Measurements from ENCODE around the gene ENOPH1. TPM values are rescaled to one million over a fixed set of nuclear protein-coding genes. Genes with fewer than 3 reads are reported as not detected.

Gene ENOPH1
- total RNA-seq: 34.0 and 66.1 TPM in 2 replicates

GRCh38 chr4:82430193-82430963, at the start of gene ENOPH1, which contains the start of gene HNRNPDL:
TSS of gene ENOPH1 (plus strand) at chr4:82430590. CDS start at chr4:82430830, 240 bp downstream.
TSS of gene HNRNPDL (minus strand) at chr4:82430462. CDS start at chr4:82429690, 772 bp downstream.

Other genes with a start within 250 kb of the ENOPH1 start
- 35.3 and 76.8 TPM in 2 replicates for gene HNRNPD, start 56.6 kb upstream of the ENOPH1 start, total RNA-seq
- gene HNRNPDL, start 128 bp upstream of the ENOPH1 start, total RNA-seq: 82.7 and 153 TPM in 2 replicates
- gene TMEM150C, start 131.4 kb downstream of the ENOPH1 start, total RNA-seq: 3.9 and 9.8 TPM in 2 replicates

Data from bladder microvascular endothelial cell (primary cell).